NOMO-1 (cell line): ENCODE measurements around the gene NACC1.
A peak's percentile ranks its signal among the peaks of the same experiment; 100 is the strongest.
"Not testable (repeated sequence)": the region's sequence is repeated elsewhere in the genome, so short reads cannot be mapped to it uniquely, and the experiment has no call there.

ENCODE experiments used
- DNase-seq, 2 experiments: peaks; one replicate each; lab custom pipeline; 2025; ENCODE audit not compliant: unreplicated experiment in 2 of 2; lab: John Stamatoyannopoulos, UW

The NACC1 gene

GRCh38 chr19:13160557-13160956 is 42.5 kb downstream of the NACC1 start:
- DNase-seq, result no peak

- peak; percentile 91 to 94 for DNase-seq
These were observed 44.9 kb downstream of the NACC1 start for GRCh38 chr19:13162724-13163608.

GRCh38 chr19:13163609-13164342 is 45.7 kb downstream of the NACC1 start:
- peak; percentile 35 to 46 for DNase-seq

GRCh38 chr19:13164343-13165161 is 46.5 kb downstream of the NACC1 start:
- peak in 1 of 2 experiments; percentile 38 for DNase-seq

GRCh38 chr19:13165162-13165997 is 47.3 kb downstream of the NACC1 start:
- no peak for DNase-seq

GRCh38 chr19:13166151-13166550 is 48.1 kb downstream of the NACC1 start:
- not testable (repeated sequence) for DNase-seq

GRCh38 chr19:13169769-13170168 is 51.7 kb downstream of the NACC1 start:
- DNase-seq, result no peak

- no peak for DNase-seq
These were observed 53.1 kb downstream of the NACC1 start for GRCh38 chr19:13171146-13171545.

GRCh38 chr19:13172346-13173138 is 54.5 kb downstream of the NACC1 start:
- no peak for DNase-seq

- DNase-seq, result no peak
These were observed 55.2 kb downstream of the NACC1 start for GRCh38 chr19:13173139-13173737.

- DNase-seq, result no peak
These were observed 58.3 kb downstream of the NACC1 start for GRCh38 chr19:13176345-13176744.

- DNase-seq, result not testable (repeated sequence)
These were observed 59.5 kb downstream of the NACC1 start for GRCh38 chr19:13177584-13177983.

- DNase-seq, result not testable (repeated sequence)
These were observed 60.2 kb downstream of the NACC1 start for GRCh38 chr19:13178291-13178690.

GRCh38 chr19:13181747-13182388 is 63.8 kb downstream of the NACC1 start:
- no peak for DNase-seq

- DNase-seq, result not testable (repeated sequence)
These were observed 66.9 kb downstream of the NACC1 start for GRCh38 chr19:13184926-13185325.

GRCh38 chr19:13185763-13186657 is 67.9 kb downstream of the NACC1 start:
- DNase-seq, result not testable (repeated sequence)

- not testable (repeated sequence) for DNase-seq
These were observed 68.6 kb downstream of the NACC1 start for GRCh38 chr19:13186688-13187087.
